CD1c-positive myeloid dendritic cell (primary cell): ENCODE measurements around the gene C2orf92.
"Not testable (repeated sequence)": the region's sequence is repeated elsewhere in the genome, so short reads cannot be mapped to it uniquely, and the experiment has no call there.

Experiments
- DNase-seq: peaks from one replicate; pipeline ENCODE4 v3.0.0-alpha.2; 2016; ENCODE audit errors: extremely low spot score

Gene C2orf92

GRCh38 chr2:97669448-97669847 is at the start of gene C2orf92:
C2orf92 (plus strand) TSS chr2:97669713; CDS start chr2:97669789, 76 bp downstream.
- no peak for DNase-seq

GRCh38 chr2:97620492-97620891 is 49.0 kb upstream of the C2orf92 start:
- not testable (repeated sequence) for DNase-seq

DNA sequence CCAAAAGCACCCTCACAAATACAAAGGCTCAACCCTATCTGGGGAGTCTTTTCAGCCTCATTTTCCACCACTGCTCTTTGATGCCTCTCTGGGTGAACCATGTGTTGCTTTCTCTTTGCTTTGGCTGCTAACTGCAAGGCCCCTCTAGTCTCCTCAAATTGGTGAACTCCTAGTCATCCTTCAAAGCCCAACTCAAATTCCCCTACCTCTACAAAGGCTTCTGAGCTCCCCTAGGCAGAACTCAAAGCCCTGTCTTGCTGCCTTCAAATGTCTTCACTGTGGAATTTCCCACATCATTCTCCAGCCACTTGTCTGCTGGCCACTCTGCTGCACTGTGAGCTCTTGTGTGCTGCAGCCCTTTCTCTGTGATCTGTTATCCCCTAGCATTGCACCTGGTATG is 46.5 kb upstream of the C2orf92 start:
- not testable (repeated sequence) for DNase-seq

DNA sequence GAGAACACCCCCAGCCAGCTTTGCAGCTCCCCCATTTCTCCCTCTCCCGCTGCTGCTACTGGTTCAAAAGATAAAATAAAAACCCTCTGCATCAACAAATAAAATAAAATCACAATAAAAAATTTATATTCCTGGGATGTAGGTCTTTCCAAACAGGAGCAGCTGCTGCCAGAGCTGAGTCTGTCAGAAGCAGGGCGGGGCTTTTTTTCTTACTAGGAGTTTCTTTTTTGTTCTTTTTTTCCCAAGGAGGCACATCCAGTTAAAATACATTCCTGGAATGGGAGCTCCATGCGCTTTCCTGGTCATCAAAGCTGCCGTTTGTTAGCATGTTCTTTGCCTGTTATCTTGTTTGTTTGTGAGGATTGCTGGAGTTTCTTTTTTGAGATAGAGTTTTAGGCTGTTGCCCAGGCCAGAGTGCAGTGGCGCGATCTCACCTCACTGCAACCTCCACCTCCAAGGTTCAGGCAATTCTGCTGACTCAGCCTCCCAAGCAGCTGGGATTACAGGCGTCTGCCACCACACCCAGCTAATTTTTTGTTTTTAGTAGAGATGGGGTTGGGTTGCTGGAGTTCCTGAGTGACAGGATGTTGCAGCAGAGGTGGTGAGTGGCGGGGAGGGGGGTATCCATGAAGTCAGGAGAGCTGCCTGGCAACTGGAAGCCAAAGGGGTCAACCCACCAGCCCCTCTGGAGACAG is 44.0 kb upstream of the C2orf92 start:
- not testable (repeated sequence) for DNase-seq

DNA sequence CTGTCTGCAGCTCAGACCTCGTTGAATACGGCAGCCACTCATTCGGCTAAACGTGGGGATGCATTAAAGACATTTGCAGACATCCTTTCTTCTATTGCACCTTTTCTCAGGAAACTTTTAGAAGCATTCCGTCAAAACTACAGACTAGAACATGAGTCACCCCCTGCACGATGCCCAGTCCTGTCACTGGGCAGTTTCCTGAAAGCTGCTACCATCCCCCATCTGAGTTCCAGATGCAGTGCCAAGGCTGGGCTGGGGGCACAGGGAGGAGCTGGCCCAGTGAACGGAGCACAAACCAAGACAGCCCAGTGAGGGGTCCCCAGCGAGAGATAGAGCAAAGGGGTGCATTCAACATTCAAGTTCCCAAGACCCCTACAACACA is 43.5 kb upstream of the C2orf92 start:
- not testable (repeated sequence) for DNase-seq

- DNase-seq: no peak
Observed at GRCh38 chr2:97644023-97644717, 25.3 kb upstream of the C2orf92 start.

GRCh38 chr2:97645112-97645694 is 24.3 kb upstream of the C2orf92 start:
- DNase-seq: peak; percentile 55

DNA sequence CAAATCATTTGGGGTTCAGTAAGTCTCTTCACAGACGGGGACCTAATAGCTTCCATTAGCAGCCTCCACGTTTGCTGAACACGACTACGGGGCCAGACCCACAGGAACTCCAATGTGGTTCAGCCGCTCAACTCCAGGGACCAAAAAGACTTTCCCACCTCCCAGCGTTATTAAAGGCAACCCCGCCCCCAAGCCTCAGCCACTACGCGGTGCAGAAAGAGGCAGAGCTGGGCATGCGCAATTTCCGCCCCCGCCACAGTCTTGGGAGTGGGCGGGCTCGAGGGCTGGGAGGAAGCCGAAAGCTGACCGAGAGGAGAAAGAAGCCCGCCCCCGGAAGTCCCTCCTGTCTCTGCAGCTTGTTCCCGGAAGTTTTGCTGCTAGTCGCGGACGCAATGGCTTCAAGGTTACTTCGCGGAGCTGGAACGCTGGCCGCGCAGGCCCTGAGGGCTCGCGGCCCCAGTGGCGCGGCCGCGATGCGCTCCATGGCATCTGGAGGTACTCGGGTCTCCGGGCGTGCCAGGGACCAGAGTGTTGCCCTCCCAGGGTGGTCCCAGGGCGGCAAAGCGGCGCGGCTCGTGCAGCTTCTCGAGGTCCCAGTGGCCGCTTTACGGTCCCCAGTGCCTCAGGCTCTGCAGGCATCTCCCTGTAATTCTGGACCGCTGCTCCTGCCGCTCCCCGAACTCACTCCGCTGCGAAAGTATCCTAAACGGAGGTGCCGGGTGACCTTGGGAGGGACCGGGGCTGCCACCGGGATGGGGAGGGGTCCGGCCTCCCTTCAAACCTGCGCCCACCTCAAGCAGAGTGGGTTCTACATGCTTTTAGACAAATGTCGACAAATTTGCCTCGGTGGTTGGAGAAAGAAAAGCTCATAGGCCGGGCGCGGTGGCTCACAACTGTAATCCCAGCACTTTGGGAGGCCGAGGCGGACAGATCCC is 23.6 kb upstream of the C2orf92 start, which contains the start of gene COX5B:
Gene COX5B, plus strand, starts transcription at position 368 of the 935 bp plus-strand sequence. Its CDS starts 25 bp downstream, at position 393.
- DNase-seq: peak; percentile 100

GRCh38 chr2:97646977-97647376 is 22.5 kb upstream of the C2orf92 start:
- no peak for DNase-seq

- no peak for DNase-seq
Observed at GRCh38 chr2:97651114-97651513, 18.4 kb upstream of the C2orf92 start.

DNA sequence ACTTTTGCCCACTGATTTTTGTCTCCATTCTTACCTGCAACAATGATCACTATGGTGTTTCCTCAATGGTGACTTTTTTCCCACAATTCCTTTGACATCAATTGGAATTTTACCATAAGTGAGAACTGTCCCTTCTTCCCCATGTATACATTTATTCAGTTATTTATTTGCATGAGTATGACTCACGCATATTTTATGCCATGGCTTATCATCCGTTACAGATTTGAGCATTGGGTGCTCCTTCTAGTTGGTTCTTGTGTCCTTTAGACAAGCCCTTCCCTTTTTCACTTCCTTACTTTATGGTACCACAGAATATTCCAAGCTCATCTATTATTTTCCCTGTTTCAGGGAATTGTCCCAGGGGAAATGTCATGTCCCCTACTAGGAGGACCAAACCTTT is 16.0 kb upstream of the C2orf92 start:
- peak; percentile 37 for DNase-seq

GRCh38 chr2:97653874-97654273 is 15.6 kb upstream of the C2orf92 start:
- no peak for DNase-seq

DNA sequence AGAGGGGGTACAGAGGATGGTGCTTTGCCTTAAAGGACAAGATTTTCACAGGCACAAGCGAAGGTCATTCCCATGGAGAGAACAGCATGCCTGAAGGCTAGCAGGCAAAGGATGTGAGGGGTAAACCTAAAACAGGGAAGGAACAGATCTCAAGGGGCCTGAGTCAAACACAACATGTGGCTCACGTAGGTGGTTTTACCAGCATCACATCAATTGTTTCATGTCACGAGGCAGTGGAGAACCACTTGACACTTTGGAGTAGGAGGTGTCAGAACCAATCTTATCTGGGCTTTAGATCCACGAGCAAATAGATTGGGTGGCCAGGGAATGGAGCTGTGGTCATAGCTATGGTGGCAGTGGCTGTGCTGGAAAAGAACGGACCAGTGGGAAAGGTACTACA is 15.2 kb upstream of the C2orf92 start:
- no peak for DNase-seq

DNA sequence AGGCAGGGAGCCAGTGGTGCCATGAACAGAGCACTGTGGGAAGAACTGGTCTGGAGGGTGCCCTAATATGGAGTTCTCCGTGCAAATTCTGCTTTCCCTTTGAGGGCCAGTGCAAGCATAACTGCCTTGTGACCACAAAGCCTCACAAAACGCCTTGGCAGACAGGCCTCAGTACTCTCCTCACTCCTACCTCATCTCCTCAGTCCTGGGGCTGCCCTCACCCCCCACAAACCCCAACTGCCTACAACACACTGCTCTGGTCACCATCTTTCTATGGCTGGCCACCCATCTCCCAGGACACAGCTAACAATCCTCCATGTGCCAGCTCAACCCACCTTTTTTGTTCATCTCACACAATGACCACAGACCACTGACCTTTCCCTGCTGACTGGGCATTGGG is 14.7 kb upstream of the C2orf92 start:
- DNase-seq: no peak

DNA sequence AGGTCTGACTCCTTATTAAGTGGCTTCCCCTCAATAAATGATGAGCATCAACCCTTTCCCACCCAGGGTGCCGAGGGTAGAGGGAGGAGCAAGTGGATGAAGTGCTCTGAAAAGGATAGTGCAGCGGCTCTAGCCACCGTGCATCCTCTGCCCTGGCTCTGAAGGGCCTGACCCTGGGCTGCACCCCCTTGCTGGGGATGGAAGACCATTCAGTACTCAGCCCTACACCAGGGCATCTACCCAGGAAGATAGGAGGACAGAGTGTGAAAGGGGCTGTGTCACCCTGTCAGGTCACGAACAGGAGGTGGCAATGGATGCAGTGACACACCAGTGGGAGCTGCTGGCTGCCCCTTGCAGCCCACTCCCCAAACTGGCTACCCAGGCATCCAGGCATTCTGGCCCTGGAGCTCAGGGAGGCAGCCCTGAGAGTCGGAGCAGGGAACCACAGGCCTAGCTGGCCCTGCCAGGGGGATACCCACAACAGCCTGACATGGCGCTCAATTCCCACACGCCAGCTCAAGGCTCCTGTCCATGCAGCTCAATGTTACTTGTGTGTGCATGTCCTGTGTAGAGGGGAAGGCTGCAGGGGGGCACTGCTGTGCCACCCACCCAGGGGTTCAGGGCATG is 13.3 kb upstream of the C2orf92 start:
- no peak for DNase-seq

DNA sequence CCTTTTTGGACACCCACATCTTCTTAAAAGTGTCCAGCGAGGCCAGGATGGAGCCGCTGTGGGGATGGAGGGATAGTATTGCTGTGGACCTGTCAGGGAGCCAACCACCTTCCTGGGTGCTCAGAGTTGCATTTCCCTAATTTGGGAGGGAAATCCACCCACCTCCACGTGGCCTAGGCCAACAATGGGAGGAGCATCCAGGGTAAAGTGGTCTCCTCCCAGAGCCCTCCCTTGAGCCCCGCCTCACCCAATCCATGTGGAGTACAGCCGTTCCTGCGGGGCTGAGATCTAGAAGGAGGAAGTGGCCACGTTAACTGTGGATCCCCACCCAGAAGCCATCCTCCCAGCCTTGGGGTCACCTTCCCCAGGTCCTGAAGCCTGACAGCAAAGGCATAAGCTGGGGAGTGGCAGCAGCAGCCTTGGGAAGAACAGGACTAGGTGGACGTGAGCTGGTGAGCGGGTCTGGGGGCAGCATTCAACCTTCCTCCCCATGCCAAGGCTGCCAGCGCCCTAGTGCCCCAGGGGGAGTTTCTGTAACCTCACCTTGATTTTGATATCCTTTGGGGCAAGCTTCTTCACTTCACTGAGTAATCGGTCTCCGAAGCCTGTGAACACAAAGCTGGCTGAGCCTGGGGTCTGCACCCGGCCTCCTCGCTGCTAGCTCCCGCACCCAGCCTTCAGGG is 12.5 kb upstream of the C2orf92 start:
- DNase-seq: peak; percentile 34

- DNase-seq: no peak
Observed at GRCh38 chr2:97657986-97658690, 11.4 kb upstream of the C2orf92 start.

GRCh38 chr2:97658691-97659157 is 10.8 kb upstream of the C2orf92 start:
- DNase-seq: no peak

DNA sequence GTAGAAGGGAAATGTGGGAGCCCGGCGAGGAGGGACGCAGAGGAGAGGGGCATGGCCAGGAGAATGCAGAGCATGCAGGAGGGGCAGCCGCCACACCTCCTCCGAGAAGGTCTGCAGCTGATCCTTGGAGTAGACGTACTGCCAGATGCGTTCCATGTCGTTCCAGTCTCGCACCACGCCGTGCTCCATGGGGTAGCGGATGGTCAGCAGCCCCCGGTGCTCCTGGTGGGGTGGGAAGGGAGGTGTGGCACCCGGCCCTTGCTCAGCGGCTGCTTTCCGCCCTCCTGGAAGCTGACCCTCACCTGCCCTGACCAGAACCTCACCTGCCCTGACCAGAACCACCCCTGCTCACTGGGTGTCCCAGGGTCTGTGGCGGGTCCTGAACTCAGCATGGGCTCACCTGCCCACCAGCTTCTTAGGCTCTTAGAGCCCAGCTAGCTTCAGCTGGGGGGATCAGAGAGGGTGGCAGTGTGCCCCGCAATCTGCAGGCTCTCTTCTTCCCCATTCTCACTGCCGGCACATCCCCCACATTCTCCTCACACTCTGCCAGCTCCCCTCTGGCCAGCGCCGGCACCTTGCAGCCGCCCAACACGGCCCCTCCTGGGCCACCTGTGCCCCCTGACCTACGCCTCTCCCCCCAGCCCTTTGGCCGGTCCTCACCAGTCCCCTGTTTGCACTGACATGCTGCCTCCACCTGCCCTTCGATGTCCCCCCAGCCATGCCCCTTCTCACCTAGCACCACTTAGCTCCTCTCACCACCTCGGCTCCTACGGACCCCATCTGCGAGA is 10.1 kb upstream of the C2orf92 start:
- DNase-seq: no peak
